ENCODE measurements around the gene IL1A. TPM values are rescaled to one million over a fixed set of nuclear protein-coding genes. Genes with fewer than 3 reads are reported as not detected.

IL1A gene
- total RNA-seq, 1 donor from 2014 or later: 3.2 TPM

DNA sequence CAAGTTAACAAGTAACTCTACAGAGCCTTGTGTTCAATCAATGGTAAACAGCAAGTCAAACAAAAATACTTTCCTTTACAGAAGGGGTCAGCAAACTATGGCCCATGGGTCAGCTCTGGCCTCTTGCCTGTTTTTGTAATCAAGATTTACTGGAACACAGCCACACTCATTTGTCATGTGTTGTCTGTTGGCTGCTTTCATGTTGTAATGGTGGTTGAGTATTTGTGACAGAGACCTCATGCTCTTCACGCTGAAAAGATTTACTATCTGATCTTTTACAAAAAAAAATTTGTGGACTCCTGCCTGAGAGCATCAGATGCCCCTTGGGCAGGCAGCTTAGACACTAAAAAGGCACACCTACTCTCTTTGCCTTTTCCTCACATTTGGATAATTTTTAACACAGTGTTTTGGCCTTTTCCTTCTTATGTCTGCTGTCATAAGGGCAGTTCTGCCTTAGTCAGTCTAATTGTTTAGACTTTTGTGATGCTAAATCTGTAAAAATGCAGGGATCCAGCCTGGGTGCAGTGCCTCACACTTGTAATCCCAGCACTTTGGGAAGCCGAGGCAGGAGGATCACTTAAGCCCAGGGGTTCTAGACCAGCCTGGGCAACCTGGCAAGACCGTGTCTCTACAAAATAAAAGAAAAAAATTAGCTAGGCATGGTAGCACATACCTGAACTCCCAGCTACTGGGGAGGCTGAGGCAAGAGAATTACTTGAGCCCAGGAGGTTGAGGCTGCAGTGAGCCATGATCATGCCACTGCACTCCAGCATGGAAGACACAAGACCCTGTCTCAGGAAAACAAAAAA lies 34.0 kb upstream of the IL1A start:
- no peak overlapping the region for H3K4me3 ChIP-seq
- no peaks in the 10 kb centered on the region for H4K20me1 ChIP-seq (ENCODE audit: low read depth)
- Mint-ChIP-seq H3K9me3 (no peaks in the 10 kb centered on the region), H3K27ac (no peak overlapping the region), H3K4me1 (peaks cover 13% of the 10 kb centered on the region), H3K27me3 (ENCODE audit: insufficient read depth, low read depth) (no peaks in the 10 kb centered on the region), H3K4me3 (no peak overlapping the region), H3K36me3 (peaks cover 2% of the 10 kb centered on the region)
- no peak overlapping the region for H3K4me2 ChIP-seq
- no peak overlapping the region for H2AFZ ChIP-seq (replicated peaks)
- no peaks in the 10 kb centered on the region for H3F3A ChIP-seq (ENCODE audit: low read depth)
- TF ChIP-seq EZH2phosphoT487 (IDR thresholded peaks at IDR 0.05): no peak
- no peak for TF ChIP-seq EZH2 (IDR thresholded peaks at IDR 0.05)
- TF ChIP-seq, protein P1, sequence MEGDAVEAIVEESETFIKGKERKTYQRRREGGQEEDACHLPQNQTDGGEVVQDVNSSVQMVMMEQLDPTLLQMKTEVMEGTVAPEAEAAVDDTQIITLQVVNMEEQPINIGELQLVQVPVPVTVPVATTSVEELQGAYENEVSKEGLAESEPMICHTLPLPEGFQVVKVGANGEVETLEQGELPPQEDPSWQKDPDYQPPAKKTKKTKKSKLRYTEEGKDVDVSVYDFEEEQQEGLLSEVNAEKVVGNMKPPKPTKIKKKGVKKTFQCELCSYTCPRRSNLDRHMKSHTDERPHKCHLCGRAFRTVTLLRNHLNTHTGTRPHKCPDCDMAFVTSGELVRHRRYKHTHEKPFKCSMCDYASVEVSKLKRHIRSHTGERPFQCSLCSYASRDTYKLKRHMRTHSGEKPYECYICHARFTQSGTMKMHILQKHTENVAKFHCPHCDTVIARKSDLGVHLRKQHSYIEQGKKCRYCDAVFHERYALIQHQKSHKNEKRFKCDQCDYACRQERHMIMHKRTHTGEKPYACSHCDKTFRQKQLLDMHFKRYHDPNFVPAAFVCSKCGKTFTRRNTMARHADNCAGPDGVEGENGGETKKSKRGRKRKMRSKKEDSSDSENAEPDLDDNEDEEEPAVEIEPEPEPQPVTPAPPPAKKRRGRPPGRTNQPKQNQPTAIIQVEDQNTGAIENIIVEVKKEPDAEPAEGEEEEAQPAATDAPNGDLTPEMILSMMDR (IDR thresholded peaks at IDR 0.05): no peak
- H3K79me2 ChIP-seq (ENCODE audit: low read depth): no peaks in the 10 kb centered on the region
- H3K27ac ChIP-seq: no peak overlapping the region
- no peak for DNase-seq (ENCODE audit: low spot score)
- H3K9me3 ChIP-seq (ENCODE audit: low read depth): no peaks in the 10 kb centered on the region
- no peak overlapping the region for H3K9ac ChIP-seq
- H3K4me1 ChIP-seq: no peaks in the 10 kb centered on the region
- H3K36me3 ChIP-seq: no peaks in the 10 kb centered on the region
- H3K27me3 ChIP-seq: no peaks in the 10 kb centered on the region

- no peaks in the 10 kb centered on the region for H3K27me3 Mint-ChIP-seq (ENCODE audit: insufficient read depth, low read depth)
- Histone ChIP-seq H3K27me3 (no peaks in the 10 kb centered on the region), H2AFZ (replicated peaks) (no peak overlapping the region), H3K4me1 (no peaks in the 10 kb centered on the region), H3K9me3 (ENCODE audit: low read depth) (no peaks in the 10 kb centered on the region), H3F3A (ENCODE audit: low read depth) (no peaks in the 10 kb centered on the region), H3K4me2 (no peak overlapping the region), H3K9ac (no peak overlapping the region), H3K27ac (no peak overlapping the region), H3K36me3 (no peaks in the 10 kb centered on the region), H3K79me2 (ENCODE audit: low read depth) (no peaks in the 10 kb centered on the region), H4K20me1 (ENCODE audit: low read depth) (no peaks in the 10 kb centered on the region), H3K4me3 (no peak overlapping the region)
- H3K9me3 Mint-ChIP-seq: no peaks in the 10 kb centered on the region
- DNase-seq (ENCODE audit: low spot score): no peak
- TF ChIP-seq, protein P1 (IDR thresholded peaks at IDR 0.05): no peak
- TF ChIP-seq EZH2 (IDR thresholded peaks at IDR 0.05): no peak
- no peak for TF ChIP-seq EZH2phosphoT487 (IDR thresholded peaks at IDR 0.05)
- peaks cover 13% of the 10 kb centered on the region for H3K4me1 Mint-ChIP-seq
- H3K4me3 Mint-ChIP-seq: no peak overlapping the region
- H3K27ac Mint-ChIP-seq: no peak overlapping the region
- no peaks in the 10 kb centered on the region for H3K36me3 Mint-ChIP-seq
Measured at GRCh38 chr2:112817082-112817689, 32.9 kb upstream of the IL1A start.

GRCh38 chr2:112814278-112814677 lies 30.0 kb upstream of the IL1A start:
- no peaks in the 10 kb centered on the region for H3K79me2 ChIP-seq (ENCODE audit: low read depth)
- H3K4me3 Mint-ChIP-seq: no peak overlapping the region
- H3K9me3 ChIP-seq (ENCODE audit: low read depth): no peaks in the 10 kb centered on the region
- DNase-seq (ENCODE audit: low spot score): peak; percentile 11
- H3K4me3 ChIP-seq: no peak overlapping the region
- no peak overlapping the region for H3K4me2 ChIP-seq
- H2AFZ ChIP-seq (replicated peaks): no peak overlapping the region
- peak overlapping the region; percentile 6 for H3K27ac Mint-ChIP-seq
- TF ChIP-seq EZH2 (IDR thresholded peaks at IDR 0.05): no peak
- TF ChIP-seq, protein P1 (IDR thresholded peaks at IDR 0.05): no peak
- TF ChIP-seq EZH2phosphoT487 (IDR thresholded peaks at IDR 0.05): no peak
- no peak overlapping the region for H3K27ac ChIP-seq
- H4K20me1 ChIP-seq (ENCODE audit: low read depth): no peaks in the 10 kb centered on the region
- H3K4me1 Mint-ChIP-seq: peaks cover 13% of the 10 kb centered on the region
- no peaks in the 10 kb centered on the region for H3K36me3 Mint-ChIP-seq
- H3K36me3 ChIP-seq: no peaks in the 10 kb centered on the region
- H3K9me3 Mint-ChIP-seq: no peaks in the 10 kb centered on the region
- no peaks in the 10 kb centered on the region for H3K27me3 Mint-ChIP-seq (ENCODE audit: insufficient read depth, low read depth)
- H3K4me1 ChIP-seq: no peaks in the 10 kb centered on the region
- no peaks in the 10 kb centered on the region for H3K27me3 ChIP-seq
- no peak overlapping the region for H3K9ac ChIP-seq
- no peaks in the 10 kb centered on the region for H3F3A ChIP-seq (ENCODE audit: low read depth)
